NCI-H1417 (cell line): ENCODE measurements around the gene PIPOX.

Experiments used
- DNase-seq, 3 experiments: peaks; one replicate each; lab custom pipeline; 2025; lab: John Stamatoyannopoulos, UW

The PIPOX gene, protein sequence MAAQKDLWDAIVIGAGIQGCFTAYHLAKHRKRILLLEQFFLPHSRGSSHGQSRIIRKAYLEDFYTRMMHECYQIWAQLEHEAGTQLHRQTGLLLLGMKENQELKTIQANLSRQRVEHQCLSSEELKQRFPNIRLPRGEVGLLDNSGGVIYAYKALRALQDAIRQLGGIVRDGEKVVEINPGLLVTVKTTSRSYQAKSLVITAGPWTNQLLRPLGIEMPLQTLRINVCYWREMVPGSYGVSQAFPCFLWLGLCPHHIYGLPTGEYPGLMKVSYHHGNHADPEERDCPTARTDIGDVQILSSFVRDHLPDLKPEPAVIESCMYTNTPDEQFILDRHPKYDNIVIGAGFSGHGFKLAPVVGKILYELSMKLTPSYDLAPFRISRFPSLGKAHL

DNA sequence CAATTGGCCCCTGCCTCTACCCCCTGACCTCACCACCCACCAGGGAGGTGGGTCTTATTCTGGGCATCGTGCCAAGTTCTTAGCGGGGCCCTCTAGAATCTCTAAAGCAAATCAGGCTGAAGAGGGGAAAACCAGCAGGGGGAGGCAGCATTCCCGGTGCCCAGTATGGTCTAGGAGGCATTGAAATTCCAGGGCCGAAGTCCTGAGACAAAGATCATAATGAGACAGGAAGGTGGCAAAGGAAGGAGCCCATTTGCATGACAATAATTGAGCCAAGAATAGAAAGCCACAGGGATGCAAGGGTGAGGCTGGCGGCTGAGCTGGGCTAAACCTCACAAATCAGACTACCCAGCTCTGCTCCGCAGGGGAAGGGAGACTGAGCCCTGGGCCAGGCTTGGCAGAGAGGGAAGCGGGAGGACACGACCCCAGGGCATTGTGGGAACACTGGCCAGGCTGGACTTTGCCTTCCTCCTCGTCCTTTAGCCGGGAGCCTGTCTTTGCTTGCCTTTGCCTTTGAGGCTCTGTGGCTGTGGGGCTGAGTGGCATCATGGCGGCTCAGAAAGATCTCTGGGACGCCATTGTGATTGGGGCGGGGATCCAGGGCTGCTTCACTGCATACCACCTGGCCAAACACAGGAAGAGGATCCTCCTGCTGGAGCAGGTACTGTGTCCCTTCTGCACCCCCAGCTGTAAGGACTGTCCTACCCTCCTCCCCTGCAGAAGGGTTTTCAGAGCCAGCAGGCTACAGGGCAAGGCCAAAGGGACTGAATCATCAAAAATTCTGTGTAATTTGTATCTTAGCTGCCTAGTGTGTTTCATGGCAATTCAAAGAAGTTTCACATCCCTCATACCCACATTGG lies at the start of gene PIPOX:
TSS of gene PIPOX (plus strand) at position 463 of the 860 bp plus-strand sequence. CDS start at position 548, 85 bp downstream.
- DNase-seq, result peak; percentile 90 to 100 (median 98)

GRCh38 chr17:28993645-28994426 lies 49.1 kb upstream of the PIPOX start:
- no peak for DNase-seq

GRCh38 chr17:28996554-28997096 lies 46.3 kb upstream of the PIPOX start:
- peak in 2 of 3 experiments; percentile 32 to 33 for DNase-seq

DNA sequence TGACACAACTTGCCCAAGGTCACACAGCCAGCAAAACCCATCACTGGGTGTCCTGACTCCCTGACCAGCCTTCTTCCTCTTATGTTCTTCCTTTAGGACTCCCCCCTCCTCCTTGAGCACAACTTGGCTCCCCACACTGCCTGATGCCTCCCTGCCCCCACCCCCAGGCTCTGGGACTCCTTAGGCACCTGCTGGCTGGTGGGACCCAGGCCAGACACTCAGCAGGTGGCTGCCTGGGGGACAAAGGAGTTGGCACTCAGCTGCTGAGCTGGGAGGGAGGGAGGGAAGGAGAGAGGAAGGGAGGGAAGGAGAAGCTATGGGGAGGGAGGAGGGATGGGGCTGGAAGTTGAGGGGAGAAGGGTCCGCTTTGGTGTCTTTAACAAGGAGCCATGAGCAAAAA lies 45.1 kb upstream of the PIPOX start:
- DNase-seq, result peak; percentile 46 to 90 (median 80)

DNA sequence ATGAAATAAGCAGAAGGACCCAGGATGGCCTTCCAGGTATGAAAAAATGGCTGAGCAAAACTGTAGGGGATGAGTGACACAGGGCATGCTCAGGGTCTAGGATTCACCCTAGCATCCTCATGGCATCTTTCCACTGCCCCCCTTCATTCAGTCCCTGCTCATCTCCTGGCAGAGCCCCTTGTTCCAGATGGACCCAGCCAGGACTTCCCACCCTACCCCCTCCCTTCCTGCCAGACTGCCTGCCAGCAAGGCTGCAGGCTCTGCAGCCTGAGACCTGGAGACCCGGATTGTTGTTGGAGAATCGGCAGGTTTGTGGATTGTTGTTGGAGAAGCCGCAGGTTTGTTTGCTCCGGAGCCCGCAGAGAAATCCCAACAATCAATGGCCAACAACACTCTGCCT lies 43.7 kb upstream of the PIPOX start:
- peak in 2 of 3 experiments; percentile 40 to 71 for DNase-seq

GRCh38 chr17:29000973-29001372 lies 42.0 kb upstream of the PIPOX start:
- DNase-seq, result no peak

DNA sequence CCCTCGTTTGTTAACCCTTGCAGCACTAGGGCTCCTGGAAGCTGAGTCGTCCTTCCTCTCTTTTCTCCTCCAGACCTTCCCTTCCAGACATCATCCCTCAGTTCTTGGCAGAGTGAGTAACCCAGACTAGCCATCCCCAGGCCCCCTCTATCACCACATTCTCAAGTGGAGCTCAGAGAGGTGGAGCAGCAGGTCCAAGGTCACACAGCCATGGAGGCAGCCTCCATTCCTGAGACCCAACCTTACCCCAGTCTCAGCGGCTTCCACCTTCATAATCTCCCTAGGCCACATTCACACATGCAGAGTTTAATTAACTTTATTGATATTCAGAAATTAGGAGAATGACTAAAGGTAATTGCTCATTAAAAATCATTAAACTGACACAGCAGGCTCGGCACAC lies 40.1 kb upstream of the PIPOX start:
- no peak for DNase-seq

DNA sequence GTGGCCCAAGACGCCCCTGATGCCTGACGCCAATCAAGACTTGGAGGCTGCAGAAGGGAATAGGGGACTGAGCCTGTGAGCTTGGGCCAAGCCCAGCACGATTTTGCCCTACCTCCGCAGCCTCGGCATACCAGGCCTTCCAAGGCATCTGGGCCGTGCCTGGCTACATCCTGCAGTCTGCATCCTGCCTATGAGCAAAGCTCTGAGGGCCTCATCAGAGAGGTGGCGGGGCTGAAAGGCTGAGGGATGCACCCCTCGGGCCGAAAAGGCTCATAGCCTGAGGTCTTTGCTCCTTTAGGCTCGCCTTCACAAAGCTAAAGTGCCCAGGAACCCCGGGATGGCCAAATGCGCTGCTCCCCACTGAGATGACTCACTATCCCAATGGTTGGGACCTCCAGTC lies 39.7 kb upstream of the PIPOX start:
- no peak for DNase-seq

- no peak for DNase-seq
These were observed 38.8 kb upstream of the PIPOX start for GRCh38 chr17:29004081-29004692.

GRCh38 chr17:29005936-29006511 lies 36.9 kb upstream of the PIPOX start, which contains the start of gene SEZ6:
SEZ6 (minus strand) TSS chr17:29006033; CDS start chr17:29005869, 164 bp downstream.
- DNase-seq, result peak; percentile 74 to 93 (median 88)

GRCh38 chr17:29007456-29007855 lies 35.5 kb upstream of the PIPOX start:
- DNase-seq, result no peak

DNA sequence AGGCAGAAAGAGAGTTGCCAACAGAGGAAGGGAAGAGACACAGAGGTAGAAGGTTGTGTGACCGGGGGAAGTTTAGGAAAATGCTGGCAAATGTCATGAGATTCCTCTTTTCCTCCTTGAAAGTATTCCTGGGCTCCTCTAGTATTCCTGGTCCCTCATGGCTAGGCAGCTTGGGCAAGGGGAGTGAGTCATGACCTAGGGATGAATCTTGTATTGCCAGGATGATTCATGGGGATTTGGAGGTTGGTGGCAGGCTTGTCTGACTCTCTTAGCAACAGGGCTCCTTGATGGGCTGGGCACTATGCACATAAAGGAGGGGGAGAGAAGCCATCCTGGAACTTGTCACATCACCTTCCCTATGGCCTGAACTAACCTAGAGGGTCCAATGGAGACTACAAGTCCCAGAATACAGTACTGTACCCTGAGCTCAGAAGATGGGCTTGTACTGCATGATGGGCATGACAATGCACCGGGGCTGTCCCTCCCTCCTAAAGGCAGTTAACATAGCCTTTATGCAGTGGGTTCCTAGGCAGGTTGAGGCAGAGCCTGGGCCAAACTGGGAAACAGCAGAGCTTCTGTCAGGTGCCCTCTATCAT lies 35.0 kb upstream of the PIPOX start:
- DNase-seq, result peak in 1 of 3 experiments; percentile 50

GRCh38 chr17:29008591-29008990 lies 34.4 kb upstream of the PIPOX start:
- peak in 1 of 3 experiments; percentile 50 for DNase-seq

- peak in 2 of 3 experiments; percentile 70 to 85 for DNase-seq
These were observed 32.8 kb upstream of the PIPOX start for GRCh38 chr17:29010129-29010528.

DNA sequence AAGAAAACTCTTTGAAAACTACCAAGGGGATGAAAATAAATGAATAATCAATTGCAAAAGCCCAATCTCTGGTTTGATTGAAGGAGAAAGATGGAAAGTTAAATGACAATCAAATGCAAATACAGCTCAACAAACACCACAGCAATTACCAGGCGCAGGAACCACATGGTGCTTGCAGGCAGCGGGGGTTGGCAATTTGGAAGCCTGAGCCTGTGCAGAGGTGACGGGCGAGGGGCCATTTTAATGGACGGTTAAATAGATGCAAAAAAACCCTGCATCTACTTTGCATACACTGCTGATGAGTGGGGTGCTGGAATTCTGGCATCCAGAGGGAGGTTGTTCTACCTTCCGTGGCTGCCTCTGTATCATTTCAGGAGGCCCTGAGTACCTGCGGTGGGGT lies 32.4 kb upstream of the PIPOX start:
- peak in 2 of 3 experiments; percentile 70 to 85 for DNase-seq

DNA sequence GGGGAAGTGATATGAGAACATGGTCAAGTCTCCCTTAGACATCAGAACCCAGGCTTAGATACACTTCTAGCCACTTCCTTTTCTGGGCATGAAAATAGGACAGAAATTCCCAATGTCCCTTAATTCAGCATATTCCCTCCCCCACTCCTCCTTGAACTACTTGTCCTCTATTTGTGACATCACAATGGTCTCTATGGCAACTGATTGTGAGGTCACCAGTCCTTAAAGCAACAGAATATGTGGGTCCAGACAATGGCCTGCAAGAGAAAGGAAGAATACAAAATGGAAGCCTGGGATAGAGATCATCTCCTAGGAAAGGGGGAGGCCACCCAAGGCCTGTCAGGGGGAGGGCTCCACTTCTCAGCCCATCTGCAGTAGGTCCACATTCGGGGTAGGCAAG lies 30.4 kb upstream of the PIPOX start:
- peak in 1 of 3 experiments; percentile 39 for DNase-seq

DNA sequence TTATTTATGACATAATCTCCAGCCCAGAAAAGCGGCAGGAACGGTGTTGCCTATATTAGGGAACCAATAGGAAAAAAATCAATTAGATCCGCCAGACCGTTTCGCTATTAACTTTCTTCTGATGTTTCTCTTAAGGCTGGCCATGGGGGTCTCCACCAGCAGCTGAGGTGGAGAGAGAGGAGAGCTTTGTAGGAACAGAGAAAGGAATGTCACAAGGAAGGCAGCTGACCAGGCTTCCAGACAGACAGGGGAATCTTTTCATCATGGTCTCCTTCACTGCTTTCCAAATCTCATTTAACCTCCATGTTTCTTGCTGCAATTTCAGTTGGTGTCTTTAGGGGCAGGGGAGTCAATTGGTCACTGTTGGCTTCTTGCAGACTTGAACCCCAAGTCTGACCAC lies 28.2 kb upstream of the PIPOX start:
- DNase-seq, result no peak

DNA sequence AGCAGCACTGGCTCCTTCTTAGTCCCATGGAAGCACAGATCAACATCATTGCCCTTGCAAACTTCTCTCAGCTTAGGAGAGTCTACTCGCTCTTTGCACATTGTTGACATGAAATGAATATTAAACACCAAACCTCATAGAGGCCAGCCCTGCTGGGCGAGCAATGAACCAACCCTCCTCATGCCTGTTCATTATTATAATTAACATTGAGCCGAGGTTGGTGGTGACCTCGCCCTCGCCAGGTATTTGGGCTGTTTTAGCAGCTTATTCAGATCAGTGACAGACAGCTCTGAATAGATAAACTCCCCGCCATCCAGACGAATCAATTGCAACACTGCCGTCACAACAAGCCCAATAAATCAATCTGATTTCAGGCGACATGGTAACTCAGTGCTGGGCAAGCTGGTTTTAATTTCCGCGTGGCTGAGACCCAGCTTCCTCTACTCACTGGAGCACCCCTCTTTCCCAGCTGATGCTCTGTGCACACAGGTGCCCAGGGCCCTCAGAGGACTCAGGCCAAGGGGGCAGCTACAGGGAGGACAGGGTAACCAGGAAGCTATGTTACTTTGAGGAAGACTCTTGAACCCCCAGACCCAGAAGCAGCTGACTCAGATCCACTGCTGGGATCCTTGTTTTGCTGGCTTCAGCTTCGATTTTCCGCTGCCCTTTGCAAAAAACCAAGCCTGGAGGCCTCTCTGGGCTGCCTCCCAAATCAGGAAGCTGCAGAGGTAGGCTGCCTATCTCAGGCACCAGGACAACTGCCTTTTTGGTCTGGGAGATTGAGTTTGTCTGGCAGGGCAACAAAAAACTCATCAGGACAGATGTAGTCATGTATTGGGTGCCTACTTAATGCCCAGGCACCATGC lies 26.4 kb upstream of the PIPOX start:
- no peak for DNase-seq

DNA sequence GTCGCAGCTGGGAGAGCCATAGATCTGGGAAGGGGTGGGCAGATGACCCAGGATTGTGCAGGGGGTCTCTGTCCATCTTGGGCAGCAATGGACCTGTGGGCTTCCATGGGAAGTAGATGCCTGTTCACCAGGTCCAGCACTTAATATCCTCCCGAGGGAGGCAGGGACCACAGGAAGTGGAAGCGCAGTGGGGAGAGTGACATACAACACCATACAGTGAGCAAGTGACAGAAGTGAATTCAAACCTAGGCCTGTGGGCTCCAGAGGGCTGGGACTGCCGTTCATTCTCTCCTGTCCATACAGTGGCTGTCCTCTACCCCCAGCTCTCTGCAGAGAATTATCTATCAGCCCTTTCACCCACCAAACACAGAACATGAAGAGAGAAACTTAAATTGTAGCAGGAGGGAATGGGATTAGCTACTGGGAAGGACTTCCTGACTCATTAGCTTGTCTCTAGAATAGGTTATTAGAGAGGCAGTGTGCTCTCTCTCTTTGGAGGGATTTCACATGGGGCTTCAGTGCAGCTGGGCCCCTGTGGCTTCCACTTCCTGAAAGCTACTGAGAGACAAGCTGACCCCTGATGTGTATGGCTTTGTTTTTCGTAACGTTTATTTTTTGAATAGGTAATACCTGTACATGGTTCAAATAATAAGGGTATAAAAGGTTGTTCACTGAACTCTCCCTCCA lies 24.0 kb upstream of the PIPOX start:
- DNase-seq, result peak in 2 of 3 experiments; percentile 61 to 78
